ENCODE data around the gene SLC43A1. TPM values are rescaled to one million over a fixed set of nuclear protein-coding genes. Genes with fewer than 3 reads are reported as not detected.

The SLC43A1 gene
- total RNA-seq, 4 donors from 2014 or later = 1.8 to 11.4 (median 4.1) TPM

DNA sequence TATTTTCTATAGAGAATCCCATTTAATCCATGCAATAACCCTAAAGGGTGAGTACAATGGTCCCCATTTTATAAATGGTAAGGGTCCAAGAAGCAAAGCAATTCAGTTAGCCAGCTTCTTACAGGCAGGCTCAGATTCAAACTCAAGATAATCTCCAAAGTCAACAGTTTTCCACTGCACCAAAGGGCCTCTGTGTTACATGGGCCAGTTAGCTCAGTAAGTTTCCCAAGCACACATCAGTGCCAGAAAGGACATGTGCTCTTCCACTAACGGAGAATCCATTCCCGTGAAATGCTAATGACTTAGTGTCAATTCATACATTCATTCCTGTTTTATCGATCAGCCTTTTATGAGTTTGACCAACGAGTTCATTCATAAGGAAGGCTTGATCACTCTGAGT, 11.0 kb downstream of the SLC43A1 start:
- no peak overlapping the region for H3K4me3 ChIP-seq
- 83 to 90% methylated on average over 4 of the region's 4 CpGs for WGBS, 2 donors
- H3K4me1 ChIP-seq = peaks cover 0 to 32% (median 10%) of the 10 kb centered on the region in 3 donors
- H3K36me3 ChIP-seq = no peaks in the 10 kb centered on the region
- no peaks in the 10 kb centered on the region for H3K9me3 ChIP-seq
- no peak for DNase-seq
- TF ChIP-seq, protein P1, sequence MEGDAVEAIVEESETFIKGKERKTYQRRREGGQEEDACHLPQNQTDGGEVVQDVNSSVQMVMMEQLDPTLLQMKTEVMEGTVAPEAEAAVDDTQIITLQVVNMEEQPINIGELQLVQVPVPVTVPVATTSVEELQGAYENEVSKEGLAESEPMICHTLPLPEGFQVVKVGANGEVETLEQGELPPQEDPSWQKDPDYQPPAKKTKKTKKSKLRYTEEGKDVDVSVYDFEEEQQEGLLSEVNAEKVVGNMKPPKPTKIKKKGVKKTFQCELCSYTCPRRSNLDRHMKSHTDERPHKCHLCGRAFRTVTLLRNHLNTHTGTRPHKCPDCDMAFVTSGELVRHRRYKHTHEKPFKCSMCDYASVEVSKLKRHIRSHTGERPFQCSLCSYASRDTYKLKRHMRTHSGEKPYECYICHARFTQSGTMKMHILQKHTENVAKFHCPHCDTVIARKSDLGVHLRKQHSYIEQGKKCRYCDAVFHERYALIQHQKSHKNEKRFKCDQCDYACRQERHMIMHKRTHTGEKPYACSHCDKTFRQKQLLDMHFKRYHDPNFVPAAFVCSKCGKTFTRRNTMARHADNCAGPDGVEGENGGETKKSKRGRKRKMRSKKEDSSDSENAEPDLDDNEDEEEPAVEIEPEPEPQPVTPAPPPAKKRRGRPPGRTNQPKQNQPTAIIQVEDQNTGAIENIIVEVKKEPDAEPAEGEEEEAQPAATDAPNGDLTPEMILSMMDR (IDR thresholded peaks at IDR 0.05) = no peak
- TF ChIP-seq POLR2A (IDR thresholded peaks at IDR 0.05) = no peak
- no peaks in the 10 kb centered on the region for H3K27me3 ChIP-seq
- intact Hi-C loops (cut with DNase I) = no loop called here
- no peak overlapping the region for H3K27ac ChIP-seq

DNA sequence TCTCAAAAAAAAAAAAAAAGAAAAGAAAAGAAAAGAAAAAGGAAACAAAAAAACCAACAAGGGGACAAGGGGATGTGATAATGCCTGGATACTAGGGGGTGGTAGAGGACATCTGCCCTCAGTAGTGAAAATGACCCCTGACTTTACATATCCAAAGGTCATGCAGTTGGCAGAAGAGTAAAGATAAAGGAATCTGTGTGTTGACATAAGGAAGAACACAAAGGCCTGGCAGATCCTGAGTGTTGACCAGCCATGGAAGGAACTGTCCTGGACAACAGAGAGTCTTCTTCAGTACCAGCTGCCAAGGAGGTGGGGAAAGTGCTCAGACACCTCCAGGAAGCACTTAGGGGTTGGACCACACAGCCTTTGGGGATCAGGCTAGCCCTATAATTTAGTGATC, 12.6 kb downstream of the SLC43A1 start:
- DNase-seq = no peak
- no peak overlapping the region for H3K27ac ChIP-seq
- no peak overlapping the region for H3K4me3 ChIP-seq
- H3K9me3 ChIP-seq = no peaks in the 10 kb centered on the region
- intact Hi-C loops (cut with DNase I) = no loop called here
- TF ChIP-seq POLR2A (IDR thresholded peaks at IDR 0.05) = no peak
- TF ChIP-seq, protein P1 (IDR thresholded peaks at IDR 0.05) = no peak
- no peaks in the 10 kb centered on the region for H3K27me3 ChIP-seq
- H3K4me1 ChIP-seq = peaks cover 0 to 41% (median 17%) of the 10 kb centered on the region in 3 donors
- no peaks in the 10 kb centered on the region for H3K36me3 ChIP-seq

DNA sequence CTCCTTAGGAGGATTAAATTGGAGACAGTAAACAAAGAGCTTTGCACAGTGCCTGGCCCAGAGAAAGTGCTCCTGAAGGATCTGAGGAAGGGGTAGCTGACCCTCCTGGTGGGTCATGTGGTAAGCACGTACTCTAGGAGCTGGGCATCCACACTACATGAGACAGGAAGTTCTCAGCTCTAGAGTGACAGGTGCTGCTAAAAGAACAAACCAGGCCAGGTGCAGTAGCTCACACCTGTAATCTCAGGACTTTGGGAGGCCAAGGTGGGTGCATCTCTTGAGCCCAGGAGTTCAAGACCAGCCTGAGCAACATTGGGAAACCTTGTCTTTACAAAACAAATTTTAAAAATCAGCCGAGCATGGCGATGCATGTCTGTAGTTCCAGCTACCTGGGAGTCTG, 13.1 kb downstream of the SLC43A1 start:
- Histone ChIP-seq H3K4me1 (peaks cover 0 to 41% (median 17%) of the 10 kb centered on the region in 3 donors), H3K36me3 (no peaks in the 10 kb centered on the region), H3K9me3 (no peaks in the 10 kb centered on the region), H3K27ac (no peak overlapping the region), H3K4me3 (no peak overlapping the region), H3K27me3 (no peaks in the 10 kb centered on the region)
- WGBS, 2 donors = 94 to 97% methylated on average over 3 of the region's 3 CpGs
- no peak for DNase-seq
- TF ChIP-seq, protein P1 (IDR thresholded peaks at IDR 0.05) = no peak
- no peak for TF ChIP-seq POLR2A (IDR thresholded peaks at IDR 0.05)
- intact Hi-C loops (cut with DNase I) = no loop called here

DNA sequence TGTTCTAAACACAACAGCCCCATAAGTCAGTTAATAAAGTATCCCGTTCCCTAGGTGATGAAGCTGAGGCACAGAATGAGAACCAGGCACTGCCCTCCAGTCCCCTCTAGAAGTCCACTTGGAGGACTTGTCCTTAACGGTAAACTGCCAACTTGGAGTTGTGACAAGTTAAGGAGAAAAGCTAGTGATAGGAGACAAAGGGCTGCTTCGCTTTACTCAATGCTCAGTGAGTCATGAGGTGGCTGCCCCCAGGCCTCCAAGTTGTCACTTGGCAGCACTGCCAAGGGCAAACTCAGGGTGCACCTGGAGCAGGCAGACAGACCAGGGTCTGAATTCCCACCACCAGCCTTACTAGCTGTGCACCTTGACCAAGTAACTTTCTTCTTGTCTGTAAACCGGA, 13.5 kb downstream of the SLC43A1 start:
- H3K27ac ChIP-seq = peak overlapping the region in 1 of 4 donors; percentile 21
- DNase-seq = no peak
- no peaks in the 10 kb centered on the region for H3K27me3 ChIP-seq
- H3K4me3 ChIP-seq = no peak overlapping the region
- intact Hi-C loops (cut with DNase I) = no loop called here
- no peak for TF ChIP-seq POLR2A (IDR thresholded peaks at IDR 0.05)
- TF ChIP-seq, protein P1 (IDR thresholded peaks at IDR 0.05) = no peak
- H3K36me3 ChIP-seq = no peaks in the 10 kb centered on the region
- H3K4me1 ChIP-seq = peaks cover 0 to 41% (median 17%) of the 10 kb centered on the region in 3 donors
- no peaks in the 10 kb centered on the region for H3K9me3 ChIP-seq
- WGBS, 2 donors = 50 to 66% methylated on average over 3 to 4 of the region's 4 CpGs

DNA sequence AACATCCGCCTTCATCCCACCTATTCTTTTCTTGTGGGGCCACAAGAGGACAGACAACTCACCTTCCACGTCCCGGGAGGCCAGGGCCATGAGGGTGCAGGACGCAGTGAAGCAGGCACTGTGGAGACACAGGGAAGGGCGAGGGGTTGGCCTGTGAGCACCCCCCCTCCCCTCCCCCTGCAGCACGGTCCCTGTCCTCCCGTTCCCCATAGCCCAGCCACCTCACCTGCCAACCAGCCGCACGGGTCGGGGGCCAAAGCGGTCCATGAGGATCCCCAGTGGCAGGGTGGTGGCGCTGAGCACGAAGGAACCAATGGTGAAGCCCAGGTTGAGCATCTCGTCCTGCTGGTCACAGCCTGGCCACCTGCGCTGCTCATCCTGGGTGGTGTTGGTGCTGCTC, 14.6 kb downstream of the SLC43A1 start:
- H3K9me3 ChIP-seq = no peaks in the 10 kb centered on the region
- H3K4me3 ChIP-seq = no peak overlapping the region
- TF ChIP-seq POLR2A (IDR thresholded peaks at IDR 0.05) = no peak
- TF ChIP-seq, protein P1 (IDR thresholded peaks at IDR 0.05) = no peak
- no peaks in the 10 kb centered on the region for H3K27me3 ChIP-seq
- peaks cover 0 to 8% (median 0%) of the 10 kb centered on the region in 3 donors for H3K36me3 ChIP-seq
- intact Hi-C loops (cut with DNase I) = no loop called here
- WGBS, 2 donors = 90 to 93% methylated on average over 2 to 11 of the region's 15 CpGs
- no peak for DNase-seq
- peak overlapping the region in 3 of 4 donors; percentile 78 to 87 (median 82) for H3K27ac ChIP-seq
- peaks cover 0 to 41% (median 17%) of the 10 kb centered on the region in 3 donors for H3K4me1 ChIP-seq

All from esophagus squamous epithelium (tissue), 5 donors.